Hepatic stellate cell (primary cell): Measurements from ENCODE around the gene EPB41L5.
"Not testable (repeated sequence)": the region's sequence is repeated elsewhere in the genome, so short reads cannot be mapped to it uniquely, and the experiment has no call there.

Source experiments
- DNase-seq: peaks from one replicate; pipeline ENCODE4 v3.0.0; 2011; ENCODE audit warnings: low spot score

Gene EPB41L5

DNA sequence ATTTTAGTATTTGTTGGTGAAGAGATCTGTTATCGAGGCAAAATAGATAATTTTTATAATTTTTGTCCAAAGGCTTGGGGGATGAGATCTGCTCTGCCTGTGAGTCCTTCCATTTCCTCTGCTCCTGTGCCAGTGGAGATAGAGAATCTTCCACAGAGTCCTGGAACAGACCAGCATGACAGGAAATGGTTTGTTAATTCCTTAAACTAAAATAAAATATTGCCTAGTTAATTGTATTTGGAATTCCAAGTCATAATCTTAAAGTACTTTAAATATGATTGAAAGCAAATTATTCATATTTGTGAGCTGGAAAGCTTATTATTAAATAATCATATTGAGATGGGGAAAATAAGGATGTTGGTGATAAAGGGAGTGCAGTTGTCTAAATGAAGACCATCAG lies 87.8 kb downstream of the EPB41L5 start:
- DNase-seq, result no peak

DNA sequence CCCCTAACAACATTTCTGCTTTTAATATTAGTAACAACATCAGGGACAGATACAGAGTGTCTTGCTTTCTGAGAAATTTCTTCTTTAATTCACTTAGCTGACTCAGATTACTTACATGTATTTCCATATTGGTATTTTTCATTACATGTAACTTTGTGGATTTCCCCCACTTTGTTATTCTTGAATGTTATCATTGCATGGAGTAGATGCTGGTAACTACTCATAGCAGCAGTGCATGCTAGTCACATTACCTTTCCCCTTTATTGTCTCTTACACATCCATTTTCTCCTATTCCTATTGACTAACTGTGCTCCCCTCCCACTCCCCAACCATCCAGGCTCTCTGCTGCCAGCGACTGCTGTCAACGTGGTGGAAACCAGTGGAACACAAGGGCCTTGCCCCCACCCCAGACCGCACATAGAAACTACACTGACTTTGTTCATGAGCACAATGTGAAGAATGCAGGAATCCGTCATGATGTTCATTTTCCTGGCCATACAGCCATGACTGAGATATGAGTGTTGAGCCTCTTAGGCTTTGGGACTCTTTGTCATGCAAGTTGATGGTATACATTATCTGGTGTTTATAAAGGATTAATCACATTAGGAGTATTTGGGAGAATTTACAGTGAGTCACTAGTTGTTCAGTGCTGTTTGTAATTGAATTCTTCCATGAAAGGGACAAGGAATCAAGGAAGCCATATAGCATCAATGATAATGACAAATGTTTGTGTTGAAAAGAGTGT lies 91.0 kb downstream of the EPB41L5 start:
- DNase-seq, result peak; percentile 22

DNA sequence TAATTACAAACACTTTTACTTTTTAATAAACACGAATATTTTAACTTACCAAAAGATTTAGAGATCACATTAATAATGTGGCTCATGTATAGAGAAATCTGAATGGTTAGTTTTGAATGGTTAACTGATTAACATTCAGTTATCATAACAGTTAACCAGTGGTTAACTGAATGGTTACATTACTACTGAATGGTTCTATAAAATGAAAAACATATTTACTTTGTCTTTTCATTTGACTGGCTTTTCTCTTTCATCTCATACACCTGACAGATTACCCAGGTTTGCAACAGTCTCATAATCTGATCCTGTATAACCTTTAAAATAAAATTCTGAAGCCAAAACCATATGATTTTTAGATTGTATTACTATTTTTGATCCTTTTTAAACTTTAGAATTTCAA lies 91.9 kb downstream of the EPB41L5 start:
- no peak for DNase-seq

DNA sequence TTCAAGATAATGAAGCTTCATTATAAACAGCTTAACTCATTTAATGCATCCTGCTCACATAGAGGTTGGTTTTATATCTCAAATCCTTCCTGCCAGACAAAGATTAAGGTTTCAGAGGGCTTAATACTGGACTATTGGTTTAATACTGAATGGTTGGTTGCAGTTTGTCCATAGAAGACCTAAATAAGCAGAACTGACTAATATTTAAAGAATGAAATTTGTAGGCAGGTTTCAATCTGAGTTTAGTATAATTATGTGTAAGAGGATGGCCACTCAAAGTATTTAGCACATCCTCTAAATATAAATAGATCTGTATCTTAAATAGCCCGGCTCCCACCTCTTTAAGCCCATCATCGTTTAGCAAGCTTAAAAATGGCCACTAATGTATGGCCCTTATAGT lies 92.5 kb downstream of the EPB41L5 start:
- DNase-seq, result no peak

DNA sequence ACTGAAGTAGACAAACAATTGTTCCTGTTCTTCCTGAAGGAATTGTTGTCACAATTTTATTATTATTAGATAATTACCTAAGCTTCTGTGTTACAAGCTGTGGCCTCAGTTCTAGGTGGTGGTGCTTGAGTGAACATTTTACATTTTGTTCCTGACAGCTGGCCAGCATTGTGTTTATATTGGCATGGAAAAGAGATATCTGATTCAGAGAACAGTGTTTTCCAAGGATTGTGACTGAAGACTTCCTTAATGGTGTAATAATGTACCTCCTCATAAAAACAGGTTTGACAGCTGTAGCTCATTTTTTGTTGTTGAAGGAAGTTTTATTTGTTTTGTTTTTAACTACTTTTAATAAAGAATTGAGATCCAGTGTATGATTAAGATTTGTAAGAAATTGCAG lies 95.2 kb downstream of the EPB41L5 start:
- peak; percentile 27 for DNase-seq

DNA sequence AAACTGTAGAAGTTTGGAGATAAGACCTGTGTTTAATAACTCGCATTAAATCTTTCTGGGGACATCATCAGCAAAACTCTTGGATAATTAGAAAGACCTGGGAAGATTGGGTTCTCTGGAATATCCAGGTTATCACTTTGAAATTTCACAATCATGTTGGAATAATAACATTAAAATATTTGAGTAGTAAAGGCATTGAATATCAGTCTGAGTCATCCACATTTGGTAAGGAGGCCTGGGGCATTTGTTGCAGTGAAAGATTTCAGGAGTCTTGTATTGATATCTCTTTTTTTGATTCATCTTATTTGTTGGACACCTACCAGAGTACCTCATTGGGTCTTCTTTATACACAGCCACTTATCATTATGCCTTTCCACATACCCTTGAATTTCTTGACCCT lies 95.9 kb downstream of the EPB41L5 start:
- no peak for DNase-seq

DNA sequence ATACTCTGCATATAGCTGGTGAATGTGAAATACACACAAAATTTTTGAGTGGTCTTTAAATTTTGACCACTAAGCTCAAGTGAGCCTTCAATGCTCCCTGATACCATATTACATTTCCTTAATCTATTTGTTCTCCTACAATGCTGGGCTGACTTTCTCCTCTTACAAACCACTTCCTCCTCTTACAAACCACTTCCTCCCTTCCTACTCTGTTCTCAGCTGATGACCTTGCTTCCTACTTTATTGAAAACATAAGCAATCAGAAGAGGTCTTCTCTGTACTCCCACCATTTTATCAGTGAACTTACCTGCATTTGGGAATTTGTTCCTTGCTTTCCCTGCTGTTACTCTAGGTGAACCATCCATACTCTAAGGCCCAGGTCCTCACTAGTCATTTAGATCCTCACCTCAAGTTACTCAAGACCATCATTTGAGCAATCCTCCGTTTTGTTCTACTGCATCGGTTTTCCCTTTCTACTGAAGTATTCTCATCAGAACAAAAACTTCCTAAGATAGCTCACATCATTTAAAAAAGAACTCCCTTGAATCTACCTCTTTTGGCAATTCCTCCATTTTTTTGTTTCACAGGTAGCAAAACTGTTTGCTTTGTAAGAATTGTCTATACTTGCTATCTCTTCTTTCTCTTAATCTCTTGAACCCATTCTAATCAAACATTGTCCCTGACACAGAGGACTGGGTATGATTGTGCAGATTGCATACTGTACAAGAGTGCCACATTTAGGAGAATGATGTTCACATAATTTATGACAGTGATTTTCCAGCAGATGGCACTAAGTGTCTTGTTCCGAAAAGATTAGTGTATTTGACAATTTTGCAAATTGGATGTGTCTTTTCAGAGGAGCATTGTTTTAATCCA lies 96.5 kb downstream of the EPB41L5 start:
- peak; percentile 12 for DNase-seq

DNA sequence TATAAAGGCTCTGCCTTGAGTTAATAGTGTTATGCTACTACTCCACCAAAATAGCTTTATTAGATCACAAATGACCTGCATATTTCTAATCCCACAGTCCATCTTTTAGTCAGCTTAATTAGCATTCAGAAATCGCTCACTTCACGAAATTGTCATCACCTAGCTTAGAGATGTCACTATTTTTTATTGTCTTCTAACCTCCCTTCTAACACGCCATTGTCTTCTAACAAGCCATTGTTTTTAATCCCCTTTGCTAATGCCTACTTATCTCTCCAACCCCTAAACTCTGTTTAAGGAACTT lies 97.1 kb downstream of the EPB41L5 start:
- no peak for DNase-seq

DNA sequence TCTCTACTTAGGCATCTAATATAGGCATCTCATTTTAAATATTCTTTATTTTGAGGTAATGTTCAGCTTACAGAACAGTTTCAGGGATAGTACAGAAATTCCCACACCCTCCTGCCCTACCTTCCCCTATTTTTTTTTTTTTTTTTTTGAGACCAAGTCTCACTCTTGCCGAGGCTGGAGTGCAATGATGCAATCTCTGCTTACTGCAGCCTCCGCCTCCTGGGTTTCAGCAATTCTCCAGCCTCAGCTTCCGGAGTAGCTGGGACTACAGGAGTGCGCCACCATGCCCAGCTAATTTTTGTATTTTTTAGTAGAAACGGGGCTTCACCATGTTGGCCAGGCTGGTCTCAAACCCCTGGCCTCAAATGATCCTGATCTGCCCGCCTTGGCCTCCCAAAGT lies 97.6 kb downstream of the EPB41L5 start:
- DNase-seq, result no peak

DNA sequence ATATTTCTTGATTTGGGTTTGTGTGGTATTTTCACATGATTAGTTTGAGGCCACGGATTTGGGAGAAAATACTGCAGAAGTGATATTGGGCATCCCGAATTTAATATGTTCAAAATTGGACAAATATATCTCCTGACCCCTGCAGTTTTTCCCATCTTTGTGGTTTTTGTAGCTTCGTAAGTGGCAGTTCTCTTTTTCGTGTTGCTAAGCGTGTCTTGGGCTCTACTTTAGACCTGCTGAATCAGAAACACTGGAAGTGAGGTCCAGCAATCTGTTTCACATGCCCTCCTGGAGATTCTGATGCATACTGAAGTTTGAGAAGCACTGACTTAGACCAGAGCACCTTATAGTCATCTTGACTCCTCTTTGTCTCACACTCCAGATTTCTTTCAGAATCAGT lies 98.3 kb downstream of the EPB41L5 start:
- DNase-seq, result no peak

DNA sequence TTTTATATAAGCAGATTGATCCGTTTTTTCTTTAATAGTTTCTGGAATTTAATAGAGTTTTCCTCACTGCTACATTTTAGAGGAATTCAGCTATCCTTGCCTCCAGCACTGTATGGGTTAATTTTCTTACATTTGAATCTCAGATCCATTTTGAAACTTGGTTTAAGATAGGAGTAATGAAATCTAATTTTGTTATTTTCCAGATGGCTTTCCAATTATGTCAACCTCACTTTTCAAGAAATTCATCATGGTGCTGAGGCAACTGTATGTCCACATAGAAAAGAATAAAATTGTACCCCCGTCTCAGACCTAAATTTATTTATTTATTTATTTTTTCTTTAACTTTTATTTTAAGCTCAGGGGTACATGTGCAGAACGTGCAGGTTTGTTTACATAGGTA lies 105.1 kb downstream of the EPB41L5 start:
- no peak for DNase-seq

DNA sequence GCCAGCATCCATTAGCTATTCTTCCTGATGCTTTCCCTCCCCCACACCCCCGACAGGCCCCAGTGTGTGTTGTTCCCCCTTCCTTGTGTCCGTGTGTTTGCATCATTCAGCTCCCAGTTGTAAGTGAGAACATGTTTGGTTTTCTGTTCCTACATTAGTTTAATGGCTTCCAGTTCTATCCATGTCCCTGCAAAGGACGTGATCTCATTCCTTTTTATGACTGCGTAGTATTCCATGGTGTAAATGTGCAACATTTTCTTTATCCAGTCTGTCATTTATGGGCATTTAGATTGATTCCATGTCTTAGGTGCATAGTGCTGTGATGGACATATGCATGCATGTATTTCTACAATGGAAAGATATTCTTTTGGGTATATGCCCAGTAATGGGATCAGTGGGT lies 105.6 kb downstream of the EPB41L5 start:
- no peak for DNase-seq

DNA sequence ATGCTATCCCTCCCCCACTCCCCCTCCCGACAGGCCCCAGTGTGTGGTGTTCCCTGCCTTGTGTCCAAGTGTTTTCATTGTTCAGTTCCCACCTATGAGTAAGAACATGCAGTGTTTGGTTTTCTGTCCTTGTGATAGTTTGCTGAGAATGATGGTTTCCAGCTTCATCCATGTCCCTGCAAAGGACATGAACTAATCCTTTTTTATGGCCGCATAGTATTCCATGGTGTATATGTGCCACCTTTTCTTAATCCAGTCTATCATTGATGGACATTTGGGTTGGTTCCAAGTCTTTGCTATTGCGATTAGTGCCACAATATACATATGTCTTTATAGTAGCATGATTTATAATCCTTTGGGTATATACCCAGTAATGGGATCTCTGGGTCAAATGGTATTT lies 108.5 kb downstream of the EPB41L5 start:
- DNase-seq, result not testable (repeated sequence)

DNA sequence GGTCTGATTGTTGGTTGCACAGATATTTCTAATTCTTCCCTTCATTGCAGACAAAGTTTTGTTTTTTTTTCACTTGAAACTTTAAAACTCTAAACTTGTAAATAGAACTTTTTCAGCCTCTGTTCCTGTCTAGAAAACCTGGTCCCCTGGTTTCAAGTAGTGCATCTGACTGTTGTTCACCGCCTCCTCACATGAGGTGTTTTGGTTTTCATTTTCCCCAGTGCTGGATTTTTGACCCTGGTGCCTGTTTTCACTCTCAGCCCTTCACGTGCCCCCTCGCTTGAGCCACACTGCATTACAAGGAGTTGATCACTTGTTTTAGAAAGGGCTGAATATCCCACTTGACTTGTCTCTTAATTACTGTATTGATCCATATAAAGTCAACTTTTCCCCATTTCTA lies 110.2 kb downstream of the EPB41L5 start:
- DNase-seq, result no peak

DNA sequence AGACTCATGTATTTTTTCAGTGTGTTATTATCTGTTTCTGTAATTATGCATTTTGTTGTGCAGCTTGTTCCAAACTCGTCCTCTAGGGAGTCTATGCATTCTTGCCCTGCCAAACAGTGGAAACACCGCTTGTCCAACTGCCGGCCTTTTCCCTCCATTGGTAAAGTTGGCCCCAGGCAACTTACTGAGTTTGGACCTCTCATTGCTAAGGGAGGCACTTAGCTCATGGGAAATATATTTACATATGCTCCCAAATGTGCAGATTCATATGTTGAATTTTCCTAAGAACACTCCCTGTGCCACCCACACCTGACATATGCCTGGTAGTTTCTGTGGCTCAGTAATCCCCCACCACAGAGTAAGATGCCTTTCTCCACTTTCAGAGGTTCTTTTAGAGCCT lies 112.3 kb downstream of the EPB41L5 start:
- no peak for DNase-seq

DNA sequence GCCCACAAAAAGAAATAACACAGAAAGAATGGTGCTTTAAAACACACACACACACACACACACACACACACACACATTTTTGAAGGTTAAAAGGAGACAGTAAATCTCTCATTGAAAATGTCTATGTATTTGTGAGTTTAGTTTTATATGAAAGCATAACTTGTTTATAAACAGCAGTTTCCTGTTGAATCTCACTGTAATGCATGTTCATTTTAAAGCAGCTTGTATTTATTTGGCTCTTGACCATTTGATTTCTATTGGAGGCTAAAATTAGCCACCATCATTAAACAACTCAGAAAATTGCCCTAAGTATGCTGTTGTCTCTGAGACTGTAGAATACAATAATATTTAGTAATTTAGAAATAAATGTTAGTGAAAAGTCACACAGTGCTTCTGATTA lies 115.3 kb downstream of the EPB41L5 start:
- DNase-seq, result no peak

DNA sequence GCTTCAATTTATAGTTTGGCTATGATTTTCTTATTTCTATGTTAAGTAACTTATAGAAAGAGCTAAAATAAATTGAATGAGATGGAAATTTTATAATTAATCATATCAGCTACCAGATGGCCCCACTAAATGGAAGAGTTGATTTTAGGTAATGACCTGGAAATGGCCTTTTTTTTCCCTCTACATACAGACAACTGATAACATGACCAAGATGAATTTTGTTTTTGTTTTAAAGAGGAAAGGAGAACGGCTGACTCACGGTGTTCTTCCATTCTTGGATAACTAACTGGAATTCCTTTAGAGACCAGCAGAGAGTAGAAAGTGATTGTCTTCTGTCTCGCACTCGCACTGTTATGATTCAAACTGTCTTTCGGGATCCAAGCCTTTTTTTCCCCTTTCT lies 119.3 kb downstream of the EPB41L5 start:
- DNase-seq, result peak; percentile 33

DNA sequence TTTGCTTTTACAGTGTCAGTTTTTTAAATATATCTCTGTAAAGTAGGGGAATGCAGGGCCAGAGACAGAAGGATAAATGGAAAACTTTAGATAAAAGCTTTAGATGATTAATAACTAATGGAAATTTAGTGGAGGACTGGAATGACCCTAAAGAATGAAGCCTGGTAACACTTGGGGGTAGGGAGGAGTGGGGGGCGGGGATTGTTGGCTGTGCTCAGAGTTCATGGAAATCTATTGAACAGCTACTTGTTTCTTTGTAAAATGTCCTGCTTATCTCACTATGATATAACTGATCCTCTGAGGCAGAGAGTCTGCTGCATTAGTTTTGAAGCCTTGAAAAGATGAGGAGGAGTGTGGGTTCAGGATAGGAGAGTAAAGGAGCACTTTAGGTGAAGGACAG lies 119.8 kb downstream of the EPB41L5 start:
- DNase-seq, result no peak

DNA sequence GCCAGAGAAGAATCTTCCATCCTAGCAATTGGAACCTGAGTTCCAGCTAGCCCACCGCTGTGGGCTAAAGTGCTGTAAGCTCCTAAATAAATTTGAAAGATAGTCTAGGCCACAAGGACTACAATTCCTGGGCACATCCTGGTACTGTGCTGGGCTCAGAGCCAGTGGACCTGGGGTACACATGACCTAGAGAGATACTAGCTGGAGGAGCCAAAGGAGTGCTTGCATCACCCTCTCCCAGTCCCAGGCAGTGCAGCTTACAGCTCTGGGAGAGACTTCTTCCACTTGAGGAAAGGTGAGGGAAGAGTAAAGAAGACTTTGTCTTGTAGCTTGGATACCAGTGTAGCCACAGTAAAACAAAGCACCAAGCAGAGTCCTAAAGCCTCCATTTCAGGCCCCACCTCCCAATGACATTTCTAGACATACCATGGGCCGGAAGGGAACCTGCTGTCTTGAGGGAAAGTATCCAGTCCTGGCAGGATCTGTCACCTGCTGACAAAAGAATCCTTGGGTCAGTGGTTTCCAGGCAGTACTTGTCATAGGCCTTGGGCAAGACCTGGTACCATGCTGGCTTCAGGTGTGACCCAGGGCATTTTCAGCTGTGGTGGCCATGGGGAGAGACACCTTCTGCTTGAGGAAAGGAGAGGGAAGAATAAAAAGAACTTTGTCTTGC lies 120.8 kb downstream of the EPB41L5 start:
- no peak for DNase-seq

DNA sequence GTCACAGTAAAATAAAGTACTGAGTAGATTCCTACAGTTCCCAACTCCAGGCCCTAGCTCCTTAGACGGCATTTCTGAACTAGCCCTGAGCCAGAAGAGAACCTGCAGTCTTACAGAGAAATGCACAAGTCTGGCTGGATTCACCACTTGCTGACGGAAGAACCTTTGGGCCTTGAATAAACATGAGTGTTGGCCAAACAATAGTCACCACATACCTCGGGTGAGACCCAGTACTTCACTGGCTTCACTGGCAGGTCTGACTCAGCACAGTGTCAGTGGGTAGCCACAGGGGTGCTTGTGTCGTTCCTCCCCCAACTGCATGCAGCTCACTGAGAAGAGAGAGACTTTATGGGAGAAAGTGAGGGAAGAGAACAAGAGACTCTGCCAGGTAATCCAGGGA lies 121.4 kb downstream of the EPB41L5 start:
- DNase-seq, result peak; percentile 65

DNA sequence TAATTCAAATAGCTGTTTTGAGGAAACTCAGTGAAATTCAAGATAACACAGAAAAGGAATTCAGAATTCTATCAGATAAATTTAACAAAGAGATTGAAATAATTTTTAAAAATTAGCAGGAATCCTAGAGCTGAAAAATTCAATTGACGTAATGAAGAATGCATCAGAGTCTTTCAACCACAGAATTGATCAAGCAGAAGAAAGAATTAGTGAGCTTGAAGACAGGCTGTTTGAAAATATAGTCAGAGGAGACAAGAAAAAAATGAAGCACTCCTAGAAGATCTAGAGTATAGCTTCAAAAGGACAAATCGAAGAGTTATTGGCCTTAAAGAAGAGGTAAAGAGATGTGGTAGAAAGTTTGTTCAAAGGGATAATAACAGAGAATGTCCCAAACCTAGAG lies 122.1 kb downstream of the EPB41L5 start:
- DNase-seq, result not testable (repeated sequence)

DNA sequence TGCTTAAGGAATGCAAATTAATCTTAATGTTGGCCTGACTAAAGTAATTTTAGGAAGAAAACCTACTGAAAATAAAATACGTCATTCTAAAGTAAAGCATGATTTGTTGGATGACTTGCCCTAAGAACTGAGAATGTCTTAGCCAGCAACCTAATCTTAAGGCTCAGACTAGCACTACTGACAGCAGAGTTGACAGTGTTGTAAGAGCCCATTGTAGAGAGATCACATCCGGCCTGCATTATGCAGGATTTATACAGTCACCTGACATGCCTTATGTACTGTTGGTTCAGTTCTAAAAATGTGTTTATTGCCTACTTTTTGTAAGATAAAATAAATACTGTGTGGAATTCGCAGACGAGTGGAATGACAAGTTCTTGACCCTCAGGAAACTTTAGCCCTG lies 128.0 kb downstream of the EPB41L5 start:
- no peak for DNase-seq
